Vagina (tissue), 2 donors: Measurements from ENCODE around the gene TIMM29.

Source experiments
- CTCF ChIP-seq, 3 experiments: fragments of 450-650 bp in 2 of 3; fragments of 200-600 bp in 1 of 3; sonication (generic) in 1 of 3; IDR thresholded peaks; one replicate each; pipeline ENCODE4 v1.5.1; 2017 to 2019; ENCODE audit warnings: antibody characterized with exemption in 3 of 3, mild to moderate bottlenecking in 2 of 3, moderate library complexity in 2 of 3
- POLR2A ChIP-seq, 2 donors: fragments of 450-650 bp; IDR thresholded peaks; one replicate each; pipeline ENCODE4 v1.6.1; 2017; ENCODE audit warnings: antibody characterized with exemption in 2 of 2, mild to moderate bottlenecking in 2 of 2, moderate library complexity in 2 of 2

GRCh38 chr19:10884274-10884673, 44.3 kb upstream of the TIMM29 start:
- TF ChIP-seq CTCF (IDR thresholded peaks at IDR 0.05) (no peak), POLR2A (IDR thresholded peaks at IDR 0.05) (no peak)
